IMR-90 (cell line): Measurements from ENCODE around the gene TES. TPM values are rescaled to one million over a fixed set of nuclear protein-coding genes. Genes with fewer than 3 reads are reported as not detected.

ENCODE experiments used
- ATAC-seq: fragments of 200-7000 bp; cut with Tn5 transposase; 2 replicates; pipeline ENCODE4 v1.9.1; 2020; ENCODE audit warnings: low read depth, mild to moderate bottlenecking, moderate library complexity
- BruUV-seq: library from RNA; stranded (reverse); fragments of 400-500 nt; replicated peaks from 2 replicates; lab custom pipeline; 2021; lab: Mats Ljungman, UMichigan
- CTCF ChIA-PET: fragments of 300-600 bp; formaldehyde crosslinking; extraction: SDS; loops from one replicate; lab custom pipeline; 2021; ENCODE audit warnings: antibody characterized with exemption; lab: Yijun Ruan, JAX
- POLR2A ChIA-PET: fragments of 300-600 bp; sonication (Branson Sonifier 250); formaldehyde crosslinking; loops from one replicate; lab custom pipeline; 2022; ENCODE audit warnings: antibody characterized with exemption; ENCODE audit not compliant: unreplicated experiment; lab: Charles Lee
- DNase-seq: peaks from one replicate; pipeline ENCODE4 v3.0.0; 2013
- H2AFZ ChIP-seq: replicated peaks from 2 replicates; pipeline ENCODE3; 2013; ENCODE audit warnings: low read length, mild to moderate bottlenecking; ENCODE audit not compliant: poor library complexity
- H2AK5ac ChIP-seq: 2 replicates; pipeline ENCODE4 v1.6.1; 2013; ENCODE audit warnings: low read depth, low read length, inconsistent platforms
- H2AK9ac ChIP-seq: replicated peaks from 2 replicates; pipeline ENCODE3; 2013; ENCODE audit warnings: mild to moderate bottlenecking, low read depth, low read length, moderate library complexity; ENCODE audit not compliant: poor library complexity
- H2BK120ac ChIP-seq: 2 replicates; pipeline ENCODE4 v1.6.1; 2013; ENCODE audit warnings: low read depth, low read length, inconsistent platforms
- H2BK15ac ChIP-seq: 3 replicates; pipeline ENCODE4 v1.6.1; 2013; ENCODE audit warnings: low read depth, low read length, inconsistent platforms
- H2BK20ac ChIP-seq: 2 replicates; pipeline ENCODE4 v1.6.1; 2013; ENCODE audit warnings: low read depth, mild to moderate bottlenecking, inconsistent platforms, low read length, moderate library complexity
- H2BK5ac ChIP-seq: 2 replicates; pipeline ENCODE4 v1.6.1; 2013; ENCODE audit warnings: mild to moderate bottlenecking, low read depth, low read length, inconsistent platforms; ENCODE audit not compliant: poor library complexity, severe bottlenecking
- H3K14ac ChIP-seq: replicated peaks from 2 replicates; pipeline ENCODE4 v1.6.1; 2013; ENCODE audit warnings: low read depth, low read length, inconsistent platforms
- H3K18ac ChIP-seq: 2 replicates; pipeline ENCODE4 v1.6.1; 2013; ENCODE audit warnings: low read depth, low read length, control low read depth
- H3K23ac ChIP-seq: 2 replicates; pipeline ENCODE4 v1.6.1; 2013; ENCODE audit warnings: low read depth, low read length, inconsistent platforms
- H3K27ac ChIP-seq: 2 replicates; pipeline ENCODE4 v1.5.1; 2013; ENCODE audit warnings: mild to moderate bottlenecking, control low read depth, low read length; ENCODE audit not compliant: insufficient read depth
- H3K27me3 ChIP-seq: 2 replicates; pipeline ENCODE4 v1.6.1; 2013; ENCODE audit warnings: low read length; ENCODE audit not compliant: control insufficient read depth, insufficient read depth
- H3K36me3 ChIP-seq: 2 replicates; pipeline ENCODE4 v1.6.1; 2013; ENCODE audit warnings: low read length, mixed read lengths; ENCODE audit not compliant: control insufficient read depth, insufficient read depth
- H3K4ac ChIP-seq: 2 replicates; pipeline ENCODE4 v1.6.1; 2013; ENCODE audit warnings: low read depth, low read length, inconsistent platforms
- H3K4me1 ChIP-seq: 2 replicates; pipeline ENCODE4 v1.6.1; 2013; ENCODE audit warnings: low read length, mixed read lengths; ENCODE audit not compliant: control insufficient read depth, insufficient read depth
- H3K4me2 ChIP-seq: 2 replicates; pipeline ENCODE4 v1.6.1; 2013; ENCODE audit warnings: low read depth, mild to moderate bottlenecking, control low read depth, low read length, moderate library complexity
- H3K4me3 ChIP-seq: 2 replicates; pipeline ENCODE4 v1.5.1; 2013; ENCODE audit warnings: low read depth, mild to moderate bottlenecking, control low read depth, low read length, moderate library complexity; ENCODE audit not compliant: insufficient read depth
- H3K56ac ChIP-seq: 2 replicates; pipeline ENCODE4 v1.6.1; 2013; ENCODE audit warnings: low read length, inconsistent platforms; ENCODE audit not compliant: insufficient read depth; ENCODE audit errors: extremely low read depth
- H3K79me1 ChIP-seq, 2 experiments: 2 replicates each; pipeline ENCODE4 v1.6.1; 2013; ENCODE audit warnings: low read length in 2 of 2, inconsistent platforms in 1 of 2, low read depth in 1 of 2
- H3K9ac ChIP-seq: 2 replicates; pipeline ENCODE4 v1.6.1; 2013; ENCODE audit warnings: low read depth, low read length, control low read depth
- H3K9me1 ChIP-seq: 2 replicates; pipeline ENCODE4 v1.6.1; 2013; ENCODE audit warnings: low read length, inconsistent platforms; ENCODE audit not compliant: insufficient read depth
- H3K9me3 ChIP-seq: 2 replicates; pipeline ENCODE4 v1.6.1; 2013; ENCODE audit warnings: low read length; ENCODE audit not compliant: control insufficient read depth, insufficient read depth
- H4K20me1 ChIP-seq: 2 replicates; pipeline ENCODE4 v1.6.1; 2013; ENCODE audit warnings: low read length, inconsistent platforms; ENCODE audit not compliant: insufficient read depth
- H4K5ac ChIP-seq: 2 replicates; pipeline ENCODE4 v1.6.1; 2013; ENCODE audit warnings: mild to moderate bottlenecking, low read depth, low read length, control low read depth
- H4K8ac ChIP-seq, 2 experiments: 2 replicates each; pipeline ENCODE4 v1.6.1; 2013; ENCODE audit warnings: low read depth in 2 of 2, low read length in 2 of 2, control low read depth in 1 of 2, inconsistent platforms in 1 of 2
- H4K91ac ChIP-seq: 2 replicates; pipeline ENCODE4 v1.6.1; 2013; ENCODE audit warnings: low read depth, low read length, inconsistent platforms; ENCODE audit not compliant: insufficient read depth
- CEBPB ChIP-seq: IDR thresholded peaks from 2 replicates; pipeline ENCODE4 v1.6.1; 2012; ENCODE audit warnings: low read depth, low read length, improper control_type of control experiment
- MAZ ChIP-seq: IDR thresholded peaks from 2 replicates; pipeline ENCODE4 v1.6.1; 2012; ENCODE audit warnings: low read depth, mild to moderate bottlenecking, low read length, improper control_type of control experiment, moderate library complexity, borderline replicate concordance
- NFE2L2 ChIP-seq: fragments of 150-350 bp; IDR thresholded peaks from 2 replicates; pipeline ENCODE4 v1.6.1; 2016; ENCODE audit warnings: low read depth, mild to moderate bottlenecking, low read length
- SMC3 ChIP-seq: fragments of 150-350 bp; IDR thresholded peaks from 2 replicates; pipeline ENCODE4 v1.6.1; 2016; ENCODE audit warnings: low read depth, mild to moderate bottlenecking, antibody characterized with exemption, low read length, moderate library complexity
- WGBS, 2 experiments: methylation state at CpG; one replicate each; pipeline versions ENCODE4 v1.1.5 to v1.1.7; 2013; ENCODE audit warnings: missing lambda C conversion rate in 2 of 2; ENCODE audit not compliant: insufficient read length in 1 of 2; ENCODE audit errors: extremely low coverage in 2 of 2; 5-methylcytosine and 5-hydroxymethylcytosine counted together
- dilution Hi-C: fragments of 300-500 bp; cut with HindIII; formaldehyde crosslinking; loops from one replicate; pipeline ENCODE4 v1.14.3; 2018; ENCODE audit warnings: low sequenced_read_pairs; ENCODE audit not compliant: unreplicated experiment
- in situ Hi-C: fragments of 300-500 bp; cut with MboI; formaldehyde crosslinking; loops from 3 replicates; pipeline ENCODE4 v1.14.3; 2019; ENCODE audit warnings: low sequenced_read_pairs, inconsistent platforms, mixed read lengths
- intact Hi-C: fragments of 100-400 bp; cut with micrococcal nuclease; formaldehyde crosslinking; loops from 2 replicates; pipeline ENCODE4 v1.10.0; 2022
- polyA plus RNA-seq, 3 experiments: library from polyadenylated mRNA; depleted of rRNA; stranded (reverse); fragments of >200 nt; gene quantifications; 2 replicates each; pipeline ENCODE4 v1.2.3, GENCODE V29; 2012; ENCODE audit warnings: low replicate concordance in 1 of 3
- total RNA-seq: library from RNA; depleted of rRNA; stranded (reverse); fragments of >200 nt; gene quantifications from 2 replicates; pipeline ENCODE4 v1.2.3, GENCODE V29; 2012

The TES gene
- total and polyA plus RNA-seq, 2 of the 4 experiments (the other 2 are of a cell fraction), result 54.0 to 83.3 TPM

DNA sequence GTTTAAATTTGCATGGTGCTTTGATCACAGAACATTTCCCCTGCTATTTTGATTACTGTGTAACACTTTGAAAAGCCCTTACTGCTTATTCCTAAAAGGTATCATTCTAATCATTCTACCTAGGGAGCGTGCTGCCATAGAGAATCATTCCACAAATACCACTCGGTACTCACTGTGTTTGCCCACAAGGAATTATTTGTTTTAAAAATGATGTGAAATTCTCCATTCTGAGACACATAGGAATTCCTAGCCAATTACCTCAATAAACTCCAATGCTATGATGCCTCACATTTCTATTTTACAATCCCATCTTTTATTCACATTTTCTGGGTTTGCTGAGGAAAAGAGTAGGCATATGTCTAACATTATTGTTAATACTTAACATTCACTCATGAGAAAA, 16.2 kb upstream of the TES start:
- H3K18ac ChIP-seq, result no peak overlapping the region
- H3K27ac ChIP-seq, result no peak overlapping the region
- H2BK15ac ChIP-seq, result no peak overlapping the region
- no peak overlapping the region for H3K9ac ChIP-seq
- no peak overlapping the region for H2AK9ac ChIP-seq
- no peak overlapping the region for H3K56ac ChIP-seq
- no peak overlapping the region for H3K4me3 ChIP-seq
- H4K8ac ChIP-seq, result no peak overlapping the region
- H3K4me2 ChIP-seq, result peak overlapping the region; percentile 59; the same call in 1 of the 2 replicates
- no peaks in the 10 kb centered on the region for H3K9me1 ChIP-seq
- dilution Hi-C loops, result no loop called here
- no peak overlapping the region for H4K5ac ChIP-seq
- no peaks in the 10 kb centered on the region for H3K27me3 ChIP-seq
- H2BK5ac ChIP-seq, result peak overlapping the region; percentile 18
- ChIA-PET CTCF (interaction anchor here (1.0 kb wide), 1 partner anchor 37 kb away, joined by 3 read pairs; no protein-coding TSS in a partner anchor), POLR2A (no interaction called here)
- no peak overlapping the region; the same call in 1 of the 2 replicates for H3K23ac ChIP-seq
- no peak overlapping the region for H4K91ac ChIP-seq
- H4K20me1 ChIP-seq, result no peaks in the 10 kb centered on the region
- in situ Hi-C loops, result no loop called here
- H2BK120ac ChIP-seq, result peak overlapping the region; percentile 19; the same call in 1 of the 2 replicates
- no peak overlapping the region for H2BK20ac ChIP-seq
- WGBS, 2 experiments, result no CpG with 5 or more reads among the region's 2 CpGs
- intact Hi-C loops, result no loop called here
- H3K79me1 ChIP-seq, result no peaks in the 10 kb centered on the region
- DNase-seq, result peak; percentile 61
- H3K4me1 ChIP-seq, result peaks cover 2% of the 10 kb centered on the region; the same call in 1 of the 2 replicates
- no peak overlapping the region for H2AFZ ChIP-seq
- no peak overlapping the region for H3K14ac ChIP-seq
- no peak overlapping the region for H2AK5ac ChIP-seq
- no TSS peak for BruUV-seq
- H3K4ac ChIP-seq, result no peak overlapping the region
- H3K36me3 ChIP-seq, result no peaks in the 10 kb centered on the region
- H3K9me3 ChIP-seq, result no peaks in the 10 kb centered on the region
- peak; percentile 79 for ATAC-seq
- TF ChIP-seq SMC3 (no peak), CEBPB (no peak), NFE2L2 (no peak), MAZ (no peak)
